Measurements from ENCODE around the gene THBS2. TPM values are rescaled to one million over a fixed set of nuclear protein-coding genes. Genes with fewer than 3 reads are reported as not detected.

The THBS2 gene
- total and polyA plus RNA-seq, 2 of the 8 experiments (the other 6 are each of a cell fraction or from before 2014, with no cell fraction given) = 11.0 to 22.5 TPM

- no peak overlapping the region for H3K14ac ChIP-seq (ENCODE audit: insufficient read length)
- H3K9me3 ChIP-seq (ENCODE audit: insufficient read depth in 2 of 2, low read depth in 1 of 2, low read length in 1 of 2) = no peaks in the 10 kb centered on the region
- POLR2A ChIA-PET (ENCODE audit: partially characterized antibody) = no interaction called here
- H4K5ac ChIP-seq (ENCODE audit: insufficient read length, low read depth, low read length) = no peak overlapping the region
- no peak overlapping the region for H2BK15ac ChIP-seq (ENCODE audit: low read length)
- H3K27ac ChIP-seq (ENCODE audit: low read depth, low read length) = no peak overlapping the region
- H3K23me2 ChIP-seq (ENCODE audit: low read depth, low read length) = peaks cover 21% of the 10 kb centered on the region; the same call in 1 of the 2 replicates
- H2AK5ac ChIP-seq (ENCODE audit: low read depth, low read length) = 0 out of 2 replicates have a peak overlapping the region, but pooled peaks have one; percentile 49
- peak overlapping the region; percentile 5 for H4K91ac ChIP-seq (replicated peaks; ENCODE audit: insufficient read length, low read length)
- no peak overlapping the region for H2BK120ac ChIP-seq (replicated peaks; ENCODE audit: low read depth, low read length)
- DNase-seq (ENCODE audit: low read depth in 1 of 2, low spot score in 2 of 2) (no peak), FAIRE-seq (no peak)
- H3K4me1 ChIP-seq (replicated peaks in 1 of 4; ENCODE audit: control insufficient read depth in 3 of 4, insufficient read depth in 4 of 4, low read length in 3 of 4) = no peaks in the 10 kb centered on the region; a peak in 1 of 7 replicates
- H3K4me2 ChIP-seq (ENCODE audit: insufficient read depth in 1 of 2, low read depth in 2 of 2, low read length in 2 of 2) = no peak overlapping the region
- peak overlapping the region; percentile 87; the same call in 1 of the 2 replicates for H2BK12ac ChIP-seq (ENCODE audit: low read depth, low read length)
- H3K9ac ChIP-seq (replicated peaks in 1 of 4; ENCODE audit: extremely low read depth in 1 of 4, low read depth in 3 of 4, low read length in 3 of 4) = no peak overlapping the region
- no peak for TF ChIP-seq POLR2AphosphoS5 (IDR thresholded peaks at IDR 0.05; ENCODE audit: low read depth, low read length)
- no peak for TF ChIP-seq BCL11A (IDR thresholded peaks at IDR 0.05; ENCODE audit: low read depth in 2 of 2, low read length in 2 of 2)
- no peak for TF ChIP-seq ATF3 (IDR thresholded peaks at IDR 0.05; ENCODE audit: insufficient read depth, low read depth, low read length)
- CTCF ChIA-PET (ENCODE audit: partially characterized antibody) = no interaction called here
- H3K27me3 ChIP-seq (replicated peaks in 1 of 4; ENCODE audit: control insufficient read depth in 3 of 4, extremely low read depth in 1 of 4, insufficient read depth in 3 of 4, low read length in 3 of 4) = no peaks in the 10 kb centered on the region
- no peak overlapping the region for H3K56ac ChIP-seq (replicated peaks; ENCODE audit: insufficient read length, low read depth, low read length)
- peaks cover 0 to 5% of the 10 kb centered on the region in 2 experiments for H4K20me1 ChIP-seq (replicated peaks in 1 of 2; ENCODE audit: control insufficient read depth in 1 of 2, insufficient read depth in 2 of 2, low read length in 2 of 2)
- no peak overlapping the region for H3K4me3 ChIP-seq (ENCODE audit: extremely low read depth in 1 of 4, insufficient read depth in 2 of 4, low read depth in 3 of 4, low read length in 4 of 4)
- H4K8ac ChIP-seq (ENCODE audit: extremely low read depth, insufficient read depth, low read length) = no peak overlapping the region
- no peak overlapping the region for H3K18ac ChIP-seq (ENCODE audit: extremely low read depth, low read length)
- no peak overlapping the region for H2BK20ac ChIP-seq (ENCODE audit: low read length)
- H3K79me2 ChIP-seq (ENCODE audit: control insufficient read depth in 1 of 2, insufficient read depth in 2 of 2, low read length in 2 of 2) = no peaks in the 10 kb centered on the region
- H3K36me3 ChIP-seq (ENCODE audit: control insufficient read depth in 2 of 4, insufficient read depth in 4 of 4, low read length in 3 of 4) = peaks cover 0 to 20% (median under 1%) of the 10 kb centered on the region in 4 experiments; a peak in 3 of 8 replicates
- H3K23ac ChIP-seq (ENCODE audit: insufficient read length) = no peak overlapping the region
- no peak overlapping the region for H2AFZ ChIP-seq (ENCODE audit: low read length)
- H3K79me1 ChIP-seq (ENCODE audit: low read depth, low read length) = no peaks in the 10 kb centered on the region
- H3K4ac ChIP-seq (replicated peaks; ENCODE audit: insufficient read length, low read depth, low read length) = peak overlapping the region; percentile 32
- WGBS, 2 experiments (ENCODE audit: extremely low coverage in 1 of 2, insufficient coverage in 1 of 2, insufficient read length in 1 of 2, insufficient replicate concordance in 2 of 2, low coverage in 1 of 2, low lambda C conversion rate in 2 of 2, missing lambda C conversion rate in 1 of 2) = 91% methylated on average over 6 of the region's 6 CpGs; no CpG with 5 or more reads in 1 of the 2 experiments
- H2BK5ac ChIP-seq (ENCODE audit: low read depth, low read length) = peak overlapping the region; percentile 56; the same call in 1 of the 2 replicates
These were observed 19.8 kb downstream of the THBS2 start for GRCh38 chr6:169233832-169234231.

Measured in H1 (cell line).